ENCODE data around the gene MTMR3.
"Not testable (repeated sequence)": the region's sequence is repeated elsewhere in the genome, so short reads cannot be mapped to it uniquely, and the experiment has no call there.

Gene MTMR3

DNA sequence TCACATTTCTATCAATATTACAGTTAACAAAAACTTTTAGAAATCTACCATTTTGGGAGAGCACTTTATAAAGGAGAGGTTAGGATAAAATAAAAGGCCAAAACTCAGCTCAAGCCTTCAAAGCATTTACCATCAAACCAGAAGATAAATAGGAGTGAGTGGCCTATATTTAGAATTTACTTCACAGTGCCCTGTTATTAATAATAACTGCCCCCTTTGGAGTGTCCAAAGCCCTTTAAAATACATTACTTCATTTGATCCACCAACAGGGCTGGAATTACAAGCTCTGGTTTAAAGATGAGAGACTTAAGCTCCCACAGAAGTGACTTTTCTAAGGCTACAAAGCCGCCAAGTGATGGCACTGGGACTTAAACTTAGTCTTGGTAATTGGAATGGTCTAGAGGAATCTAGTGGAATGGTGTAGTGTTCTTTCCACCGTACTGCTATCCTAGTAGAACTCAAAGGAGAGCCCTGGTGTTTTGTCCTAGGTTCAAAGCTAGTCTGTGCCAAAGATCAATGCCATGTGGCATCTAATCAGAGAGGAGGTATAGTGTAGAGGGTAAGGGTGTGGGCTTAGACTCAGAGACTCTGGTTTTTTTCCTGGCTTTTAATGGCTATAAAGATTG is 21.2 kb upstream of the MTMR3 start:
- H3K9me3 ChIP-seq (replicated peaks; ENCODE audit: insufficient read depth, low read length): no peaks in the 10 kb centered on the region
- H3K4me1 ChIP-seq (ENCODE audit: low read length): no peaks in the 10 kb centered on the region
- no peaks in the 10 kb centered on the region for H3F3A ChIP-seq (ENCODE audit: insufficient read depth, low read length)
- no peaks in the 10 kb centered on the region for H3K79me2 ChIP-seq (ENCODE audit: low read length)
- H3K4me2 ChIP-seq (ENCODE audit: low read depth, low read length): no peak overlapping the region
- no peaks in the 10 kb centered on the region for H3K27me3 ChIP-seq (replicated peaks; ENCODE audit: insufficient read depth, low read length)
- H3K27ac ChIP-seq (ENCODE audit: low read length): no peak overlapping the region
- DNase-seq: no peak
- H3K9ac ChIP-seq (ENCODE audit: low read length): no peak overlapping the region
- TF ChIP-seq EZH2phosphoT487 (IDR thresholded peaks at IDR 0.05; ENCODE audit: low read length): no peak
- TF ChIP-seq, protein P1, sequence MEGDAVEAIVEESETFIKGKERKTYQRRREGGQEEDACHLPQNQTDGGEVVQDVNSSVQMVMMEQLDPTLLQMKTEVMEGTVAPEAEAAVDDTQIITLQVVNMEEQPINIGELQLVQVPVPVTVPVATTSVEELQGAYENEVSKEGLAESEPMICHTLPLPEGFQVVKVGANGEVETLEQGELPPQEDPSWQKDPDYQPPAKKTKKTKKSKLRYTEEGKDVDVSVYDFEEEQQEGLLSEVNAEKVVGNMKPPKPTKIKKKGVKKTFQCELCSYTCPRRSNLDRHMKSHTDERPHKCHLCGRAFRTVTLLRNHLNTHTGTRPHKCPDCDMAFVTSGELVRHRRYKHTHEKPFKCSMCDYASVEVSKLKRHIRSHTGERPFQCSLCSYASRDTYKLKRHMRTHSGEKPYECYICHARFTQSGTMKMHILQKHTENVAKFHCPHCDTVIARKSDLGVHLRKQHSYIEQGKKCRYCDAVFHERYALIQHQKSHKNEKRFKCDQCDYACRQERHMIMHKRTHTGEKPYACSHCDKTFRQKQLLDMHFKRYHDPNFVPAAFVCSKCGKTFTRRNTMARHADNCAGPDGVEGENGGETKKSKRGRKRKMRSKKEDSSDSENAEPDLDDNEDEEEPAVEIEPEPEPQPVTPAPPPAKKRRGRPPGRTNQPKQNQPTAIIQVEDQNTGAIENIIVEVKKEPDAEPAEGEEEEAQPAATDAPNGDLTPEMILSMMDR (IDR thresholded peaks at IDR 0.05; ENCODE audit: low read length): no peak
- no peak for TF ChIP-seq EZH2 (optimal IDR thresholded peaks at IDR 0.05; ENCODE audit: low read depth, low read length)
- no peaks in the 10 kb centered on the region for H3K9me2 ChIP-seq (replicated peaks; ENCODE audit: insufficient read depth, low read length)
- H4K20me1 ChIP-seq (ENCODE audit: insufficient read depth, low read length): no peaks in the 10 kb centered on the region
- no peaks in the 10 kb centered on the region for H3K36me3 ChIP-seq (replicated peaks; ENCODE audit: insufficient read depth, low read length)
- no peak overlapping the region for H2AFZ ChIP-seq (ENCODE audit: low read length)
- no peak overlapping the region for H3K4me3 ChIP-seq (ENCODE audit: low read length)

DNA sequence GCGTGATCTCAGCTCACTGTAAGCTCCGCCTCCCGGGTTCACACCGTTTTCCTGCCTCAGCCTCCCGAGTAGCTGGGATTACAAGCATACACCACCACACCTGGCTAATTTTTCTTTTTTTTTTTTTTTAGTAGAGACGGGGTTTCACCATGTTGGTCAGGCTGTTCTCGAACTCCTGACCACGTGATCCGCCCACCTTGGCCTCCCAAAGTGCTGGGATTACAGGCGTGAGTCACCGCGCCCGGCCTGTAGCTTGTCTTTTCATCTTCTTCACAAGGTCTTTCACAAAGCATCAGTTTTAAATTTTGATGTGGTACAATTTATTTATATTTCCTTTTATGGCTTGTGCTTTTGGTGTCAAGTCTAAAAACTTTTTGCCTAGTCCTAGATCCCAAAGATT is 17.4 kb upstream of the MTMR3 start:
- H3K9ac ChIP-seq (ENCODE audit: low read length); H3K9me3 ChIP-seq (replicated peaks; ENCODE audit: insufficient read depth, low read length); H2AFZ ChIP-seq (ENCODE audit: low read length); H3K4me3 ChIP-seq (ENCODE audit: low read length); H3K27me3 ChIP-seq (replicated peaks; ENCODE audit: insufficient read depth, low read length); H3K4me1 ChIP-seq (ENCODE audit: low read length); H3F3A ChIP-seq (ENCODE audit: insufficient read depth, low read length); H3K9me2 ChIP-seq (replicated peaks; ENCODE audit: insufficient read depth, low read length); H4K20me1 ChIP-seq (ENCODE audit: insufficient read depth, low read length); H3K36me3 ChIP-seq (replicated peaks; ENCODE audit: insufficient read depth, low read length); H3K79me2 ChIP-seq (ENCODE audit: low read length); H3K4me2 ChIP-seq (ENCODE audit: low read depth, low read length); H3K27ac ChIP-seq (ENCODE audit: low read length); DNase-seq: not testable (repeated sequence)

DNA sequence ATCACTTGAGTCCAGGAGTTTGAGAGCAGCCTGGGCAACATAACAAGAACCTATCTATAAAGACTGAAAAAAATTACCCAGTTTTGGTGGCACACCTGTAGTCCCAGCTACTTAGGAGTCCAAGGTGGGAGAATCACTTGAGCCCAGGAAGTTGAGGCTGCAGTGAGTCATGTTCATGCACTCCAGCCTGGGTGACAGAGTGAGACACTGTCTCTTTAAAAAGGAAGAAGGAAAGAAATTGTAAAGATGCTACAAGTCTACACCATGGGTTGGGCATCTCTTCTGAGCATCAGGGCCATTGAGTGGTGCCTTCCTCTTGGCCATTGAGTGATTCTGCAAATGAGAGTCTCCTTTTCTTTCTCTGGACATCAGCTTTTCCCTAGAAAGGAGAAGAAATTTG is 15.7 kb upstream of the MTMR3 start:
- H2AFZ ChIP-seq (ENCODE audit: low read length): no peak overlapping the region
- no peaks in the 10 kb centered on the region for H3K27me3 ChIP-seq (replicated peaks; ENCODE audit: insufficient read depth, low read length)
- H3K79me2 ChIP-seq (ENCODE audit: low read length): no peaks in the 10 kb centered on the region
- no peak overlapping the region for H3K27ac ChIP-seq (ENCODE audit: low read length)
- H3K4me2 ChIP-seq (ENCODE audit: low read depth, low read length): no peak overlapping the region
- no peak for DNase-seq
- no peaks in the 10 kb centered on the region for H3K9me2 ChIP-seq (replicated peaks; ENCODE audit: insufficient read depth, low read length)
- H3K4me1 ChIP-seq (ENCODE audit: low read length): 0 out of 2 replicates have a peak, but pooled peaks cover 1% of the 10 kb centered on the region
- H3K9me3 ChIP-seq (replicated peaks; ENCODE audit: insufficient read depth, low read length): no peaks in the 10 kb centered on the region
- no peaks in the 10 kb centered on the region for H3K36me3 ChIP-seq (replicated peaks; ENCODE audit: insufficient read depth, low read length)
- no peak overlapping the region for H3K4me3 ChIP-seq (ENCODE audit: low read length)
- no peaks in the 10 kb centered on the region; the same call in 1 of the 2 replicates for H3F3A ChIP-seq (ENCODE audit: insufficient read depth, low read length)
- no peak overlapping the region for H3K9ac ChIP-seq (ENCODE audit: low read length)
- no peak for TF ChIP-seq EZH2phosphoT487 (IDR thresholded peaks at IDR 0.05; ENCODE audit: low read length)
- TF ChIP-seq, protein P1 (IDR thresholded peaks at IDR 0.05; ENCODE audit: low read length): no peak
- no peak for TF ChIP-seq EZH2 (optimal IDR thresholded peaks at IDR 0.05; ENCODE audit: low read depth, low read length)
- no peaks in the 10 kb centered on the region for H4K20me1 ChIP-seq (ENCODE audit: insufficient read depth, low read length)

DNA sequence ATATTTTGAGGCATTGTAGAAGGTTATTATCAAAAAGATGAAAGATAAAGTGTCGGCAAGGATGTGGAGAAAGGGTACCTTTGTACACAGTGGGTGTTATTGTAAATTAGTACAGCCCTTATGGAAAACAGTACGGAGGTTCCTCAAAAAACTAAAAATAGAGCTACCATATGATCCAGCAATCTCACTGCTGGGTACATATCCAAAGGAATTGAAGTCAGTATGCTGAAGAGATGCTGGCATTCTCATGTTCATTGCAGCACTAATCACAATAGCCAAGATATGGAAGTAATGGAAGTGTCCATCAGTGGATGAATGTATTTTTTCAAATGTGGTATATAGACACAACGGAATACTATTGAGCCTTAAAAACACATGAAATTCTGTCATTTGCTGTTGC is 15.1 kb upstream of the MTMR3 start:
- H3K36me3 ChIP-seq (replicated peaks; ENCODE audit: insufficient read depth, low read length): no peaks in the 10 kb centered on the region
- H3K9ac ChIP-seq (ENCODE audit: low read length): no peak overlapping the region
- no peak for TF ChIP-seq EZH2 (optimal IDR thresholded peaks at IDR 0.05; ENCODE audit: low read depth, low read length)
- TF ChIP-seq EZH2phosphoT487 (IDR thresholded peaks at IDR 0.05; ENCODE audit: low read length): no peak
- TF ChIP-seq, protein P1 (IDR thresholded peaks at IDR 0.05; ENCODE audit: low read length): no peak
- H3F3A ChIP-seq (ENCODE audit: insufficient read depth, low read length): no peaks in the 10 kb centered on the region; the same call in 1 of the 2 replicates
- H3K9me3 ChIP-seq (replicated peaks; ENCODE audit: insufficient read depth, low read length): no peaks in the 10 kb centered on the region
- H3K4me1 ChIP-seq (ENCODE audit: low read length): peaks cover 5% of the 10 kb centered on the region; the same call in 1 of the 2 replicates
- no peaks in the 10 kb centered on the region for H3K27me3 ChIP-seq (replicated peaks; ENCODE audit: insufficient read depth, low read length)
- H3K4me2 ChIP-seq (ENCODE audit: low read depth, low read length): no peak overlapping the region
- no peak for DNase-seq
- H3K79me2 ChIP-seq (ENCODE audit: low read length): no peaks in the 10 kb centered on the region
- no peaks in the 10 kb centered on the region for H3K9me2 ChIP-seq (replicated peaks; ENCODE audit: insufficient read depth, low read length)
- no peak overlapping the region for H3K27ac ChIP-seq (ENCODE audit: low read length)
- H3K4me3 ChIP-seq (ENCODE audit: low read length): no peak overlapping the region
- no peak overlapping the region for H2AFZ ChIP-seq (ENCODE audit: low read length)
- H4K20me1 ChIP-seq (ENCODE audit: insufficient read depth, low read length): no peaks in the 10 kb centered on the region

All from MM.1S (cell line).